K562 (cell line): ENCODE measurements around the gene SYNPR. TPM values are rescaled to one million over a fixed set of nuclear protein-coding genes. Genes with fewer than 3 reads are reported as not detected.

Source experiments
- ATAC-seq: fragments of 200-7000 bp; cut with Tn5 transposase; 3 replicates; pipeline ENCODE4 v1.9.1; 2020; ENCODE audit warnings: moderate library complexity
- BruUV-seq: library from RNA; stranded (reverse); fragments of 400-500 nt; replicated peaks from 2 replicates; lab custom pipeline; 2021; lab: Mats Ljungman, UMichigan
- CTCF ChIA-PET: fragments of 300-600 bp; formaldehyde crosslinking; extraction: SDS; loops from one replicate; lab custom pipeline; 2021; ENCODE audit warnings: low intra/inter-chr PET ratio; lab: Yijun Ruan, JAX
- POLR2A ChIA-PET: fragments of 300-600, 350-650 bp; sonication (Branson Sonifier 250); formaldehyde crosslinking; extraction: SDS; loops from one replicate; lab custom pipeline; 2021; ENCODE audit warnings: antibody characterized with exemption, inconsistent platforms; lab: Yijun Ruan, JAX
- DNase-seq, 4 experiments: peaks; one replicate each; pipeline versions ENCODE4 v3.0.0 to v3.0.0-alpha.2; 2011 to 2018; ENCODE audit warnings: low spot score in 3 of 4, mixed read lengths in 3 of 4; ENCODE audit errors: extremely low read depth in 1 of 4
- FAIRE-seq: peaks from 2 replicates; lab custom pipeline; 2011; peaks lifted over from hg19 to GRCh38; lab: Jason Lieb, UNC
- H2AFZ ChIP-seq: 2 replicates; pipeline ENCODE4 v1.6.0; 2011; ENCODE audit warnings: low read depth, low read length, control low read depth, inconsistent platforms
- H3K27ac ChIP-seq: fragments of 200-600 bp; 3 replicates; pipeline ENCODE4 v1.8.0; 2011; ENCODE audit warnings: low read depth, mild to moderate bottlenecking, control low read depth, inconsistent platforms, low read length, moderate library complexity, mixed read lengths; ENCODE audit errors: extremely low read depth
- H3K27me3 ChIP-seq, 2 experiments: fragments of 300-600 bp in 1 of 2; 2 replicates in 1 of 2; 3 replicates in 1 of 2; pipeline versions ENCODE4 v1.6.0 to v1.8.0; 2011; ENCODE audit warnings: inconsistent platforms in 2 of 2, low read length in 2 of 2, mild to moderate bottlenecking in 1 of 2, mixed read lengths in 1 of 2, moderate library complexity in 1 of 2; ENCODE audit not compliant: control insufficient read depth in 2 of 2, insufficient read depth in 2 of 2
- H3K36me3 ChIP-seq: fragments of 300-600 bp; 3 replicates; pipeline ENCODE4 v1.8.0; 2011; ENCODE audit warnings: mild to moderate bottlenecking, low read length, inconsistent platforms; ENCODE audit not compliant: control insufficient read depth, insufficient read depth
- H3K4me1 ChIP-seq, 2 experiments: fragments of 200-600 bp in 1 of 2; replicated peaks in 1 of 2; 2 replicates in 1 of 2; 3 replicates in 1 of 2; pipeline versions ENCODE4 v1.5.1 to v1.8.0; 2011; ENCODE audit warnings: inconsistent platforms in 2 of 2, low read length in 2 of 2, mild to moderate bottlenecking in 1 of 2, mixed read lengths in 1 of 2, moderate library complexity in 1 of 2; ENCODE audit not compliant: control insufficient read depth in 2 of 2, insufficient read depth in 2 of 2
- H3K4me2 ChIP-seq: 2 replicates; pipeline ENCODE4 v1.6.1; 2011; ENCODE audit warnings: low read length, control low read depth, inconsistent platforms, mixed read lengths; ENCODE audit not compliant: insufficient read depth
- H3K4me3 ChIP-seq: fragments of 200-600 bp; sonication (generic), shearing (Covaris generic); 2 replicates; pipeline ENCODE4 v1.5.1; 2016; ENCODE audit warnings: control low read depth, inconsistent platforms
- H3K79me2 ChIP-seq: fragments of 200-600 bp; 3 replicates; pipeline ENCODE4 v1.8.0; 2011; ENCODE audit warnings: low read length, inconsistent platforms; ENCODE audit not compliant: control insufficient read depth, insufficient read depth
- H3K9ac ChIP-seq, 2 experiments: 2 replicates each; pipeline versions ENCODE4 v1.6.0 to v1.6.1; 2011; ENCODE audit warnings: low read depth in 2 of 2, low read length in 2 of 2, control low read depth in 1 of 2, inconsistent platforms in 1 of 2, mild to moderate bottlenecking in 1 of 2, mixed read lengths in 1 of 2; ENCODE audit not compliant: insufficient read depth in 1 of 2
- H3K9me1 ChIP-seq: one replicate; pipeline ENCODE4 v1.6.0; 2011; ENCODE audit warnings: inconsistent platforms, mild to moderate bottlenecking, low read length, moderate library complexity; ENCODE audit not compliant: control insufficient read depth, insufficient read depth
- H3K9me3 ChIP-seq: replicated peaks from 2 replicates; pipeline ENCODE4 v1.5.1; 2011; ENCODE audit warnings: low read depth, low read length, inconsistent platforms; ENCODE audit not compliant: control insufficient read depth, insufficient read depth
- H4K20me1 ChIP-seq: replicated peaks from 2 replicates; pipeline ENCODE4 v1.6.1; 2011; ENCODE audit warnings: low read length, inconsistent platforms, mixed read lengths; ENCODE audit not compliant: control insufficient read depth, insufficient read depth
- CXXC5 ChIP-seq: fragments of 250-450 bp; sonication (Bioruptor Pico); IDR thresholded peaks from 2 replicates; pipeline ENCODE4 v1.8.0; 2022; ENCODE audit warnings: inconsistent platforms, mild to moderate bottlenecking, moderate library complexity
- GABPA ChIP-seq: fragments of 200-800 bp; sonication (Bioruptor generic); conservative IDR thresholded peaks from 2 replicates; pipeline ENCODE4 v1.6.1; 2016; ENCODE audit warnings: low read depth, missing genetic modification characterization, missing compliant biosample characterization
- KDM4B ChIP-seq, 2 experiments: fragments of 450-650 bp in 1 of 2; sonication (generic) in 1 of 2; IDR thresholded peaks; 2 replicates each; pipeline ENCODE4 v1.6.1; 2016 to 2017; ENCODE audit warnings: borderline replicate concordance in 2 of 2, antibody characterized with exemption in 1 of 2, low read depth in 1 of 2, mild to moderate bottlenecking in 1 of 2
- NEUROD1 ChIP-seq: fragments of 150-350 bp; IDR thresholded peaks from 2 replicates; pipeline ENCODE4 v1.6.1; 2014; ENCODE audit warnings: borderline replicate concordance, low read length, low read depth; ENCODE audit not compliant: partially characterized antibody
- TAF7 ChIP-seq: fragments of 450-650 bp; IDR thresholded peaks from 2 replicates; pipeline ENCODE4 v1.6.1; 2016; ENCODE audit warnings: missing genetic modification characterization, missing compliant biosample characterization
- ZBTB1 ChIP-seq: sonication (generic); formaldehyde crosslinking; IDR thresholded peaks from 2 replicates; pipeline ENCODE4 v1.8.1; 2023; ENCODE audit warnings: missing genetic modification reagents, low read depth, mild to moderate bottlenecking, borderline replicate concordance
- ZC3H11A ChIP-seq: IDR thresholded peaks from 2 replicates; pipeline ENCODE4 v1.6.1; 2012; ENCODE audit warnings: low read depth, low read length, improper control_type of control experiment
- ZC3H4 ChIP-seq: sonication (generic); formaldehyde crosslinking; IDR thresholded peaks from 2 replicates; pipeline ENCODE4 v1.9.0; 2021; ENCODE audit warnings: missing genetic modification reagents, borderline replicate concordance
- ZNF408 ChIP-seq: fragments of 250-450 bp; sonication (Bioruptor Pico); IDR thresholded peaks from 2 replicates; pipeline ENCODE4 v1.4.0; 2020; ENCODE audit warnings: low read depth, mild to moderate bottlenecking, moderate library complexity
- ZNF41 ChIP-seq: fragments of 250-450 bp; sonication (Bioruptor Pico); conservative IDR thresholded peaks from 2 replicates; pipeline ENCODE4 v1.4.0; 2020; ENCODE audit warnings: mild to moderate bottlenecking
- in situ Hi-C: fragments of 300-500 bp; cut with MboI; formaldehyde crosslinking; loops from 4 replicates; pipeline ENCODE4 v1.15.0; 2018; ENCODE audit warnings: inconsistent platforms, mixed read lengths
- intact Hi-C: fragments of 100-400 bp; cut with micrococcal nuclease; formaldehyde crosslinking; loops from 2 replicates; pipeline ENCODE4 v1.14.2; 2022
- polyA plus RNA-seq, 8 experiments: library from polyadenylated mRNA; depleted of rRNA in 4 of 8; stranded (reverse) in 5 of 8; unstranded in 3 of 8; fragments of >200 nt; fragmentation: Nextera tagmentation in 2 of 8; fragmentation: Illumina TruSeq in 1 of 8; extraction: Ambion mirVana in 2 of 8; extraction: Trizol in 1 of 8; gene quantifications; 2 replicates each; pipeline versions ENCODE4 v1.2.1 to v1.2.3, GENCODE V29; 2011 to 2014; ENCODE audit warnings: inconsistent platforms in 1 of 8, missing spikeins in 1 of 8
- total RNA-seq, 7 experiments: library from RNA; depleted of rRNA in 6 of 7; stranded (reverse); fragments of >200 nt in 6 of 7; fragmentation: Illumina TruSeq in 2 of 7; extraction: Trizol in 2 of 7; gene quantifications; 2 replicates each; pipeline versions ENCODE4 v1.2.1 to v1.2.3, GENCODE V29; 2011 to 2021; ENCODE audit warnings: low replicate concordance in 1 of 7
- TF ChIP-seq, protein P1 (sequence below): IDR thresholded peaks from 3 replicates; pipeline ENCODE4 v1.6.1; 2011; ENCODE audit warnings: borderline replicate concordance, mild to moderate bottlenecking; ENCODE audit not compliant: insufficient read length, insufficient read depth
- TF ChIP-seq, protein P2 (sequence below): fragments of 450-650 bp; IDR thresholded peaks from 2 replicates; pipeline ENCODE4 v1.6.1; 2016; ENCODE audit warnings: low read depth, mild to moderate bottlenecking, moderate library complexity

Gene SYNPR
- total and polyA plus RNA-seq, 9 of the 15 experiments (the other 6 are each of a cell fraction or from before 2014, with no cell fraction given): not detected

DNA sequence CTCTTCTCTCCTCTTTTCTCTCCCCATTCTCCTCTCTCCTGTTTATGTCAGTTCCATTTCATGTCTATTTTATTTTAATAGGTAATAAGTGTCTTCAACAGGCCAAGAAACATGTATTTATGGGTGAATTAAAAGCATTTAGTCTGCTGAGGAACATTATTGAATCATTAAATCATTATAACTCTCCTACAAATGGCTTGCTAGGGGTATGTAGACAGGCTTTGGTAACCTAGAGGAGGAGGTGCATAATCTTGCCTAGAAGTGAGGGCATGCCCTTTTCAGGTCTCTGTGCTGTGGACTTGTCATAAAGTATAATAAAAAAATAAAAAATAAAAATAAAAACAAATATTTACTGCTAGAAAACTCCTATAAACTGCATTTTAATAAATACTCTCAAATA, 285.5 kb downstream of the SYNPR start:
- H2AFZ ChIP-seq: no peak overlapping the region
- no peaks in the 10 kb centered on the region for H3K9me1 ChIP-seq
- intact Hi-C loops: no loop called here
- no peaks in the 10 kb centered on the region for H3K36me3 ChIP-seq
- ChIA-PET POLR2A (no interaction called here), CTCF (no interaction called here)
- no peak overlapping the region for H3K9ac ChIP-seq
- H3K4me2 ChIP-seq: no peak overlapping the region
- ATAC-seq: no peak
- no TSS peak for BruUV-seq
- no peak for DNase-seq
- in situ Hi-C loops: no loop called here
- FAIRE-seq: no peak
- no peak overlapping the region for H3K4me3 ChIP-seq
- TF ChIP-seq, protein P1, sequence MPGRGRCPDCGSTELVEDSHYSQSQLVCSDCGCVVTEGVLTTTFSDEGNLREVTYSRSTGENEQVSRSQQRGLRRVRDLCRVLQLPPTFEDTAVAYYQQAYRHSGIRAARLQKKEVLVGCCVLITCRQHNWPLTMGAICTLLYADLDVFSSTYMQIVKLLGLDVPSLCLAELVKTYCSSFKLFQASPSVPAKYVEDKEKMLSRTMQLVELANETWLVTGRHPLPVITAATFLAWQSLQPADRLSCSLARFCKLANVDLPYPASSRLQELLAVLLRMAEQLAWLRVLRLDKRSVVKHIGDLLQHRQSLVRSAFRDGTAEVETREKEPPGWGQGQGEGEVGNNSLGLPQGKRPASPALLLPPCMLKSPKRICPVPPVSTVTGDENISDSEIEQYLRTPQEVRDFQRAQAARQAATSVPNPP: no peak
- no peak for TF ChIP-seq CXXC5 (CRISPR knock-in tag)
- TF ChIP-seq ZBTB1 (CRISPR knock-in tag): no peak
- TF ChIP-seq ZNF408 (CRISPR knock-in tag): no peak
- TF ChIP-seq NEUROD1: no peak
- TF ChIP-seq GABPA (tag): no peak
- no peak for TF ChIP-seq ZNF41 (CRISPR knock-in tag)
- no peak for TF ChIP-seq ZC3H11A
- TF ChIP-seq, protein P2, sequence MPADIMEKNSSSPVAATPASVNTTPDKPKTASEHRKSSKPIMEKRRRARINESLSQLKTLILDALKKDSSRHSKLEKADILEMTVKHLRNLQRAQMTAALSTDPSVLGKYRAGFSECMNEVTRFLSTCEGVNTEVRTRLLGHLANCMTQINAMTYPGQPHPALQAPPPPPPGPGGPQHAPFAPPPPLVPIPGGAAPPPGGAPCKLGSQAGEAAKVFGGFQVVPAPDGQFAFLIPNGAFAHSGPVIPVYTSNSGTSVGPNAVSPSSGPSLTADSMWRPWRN: no peak
- no peak for TF ChIP-seq TAF7 (tag)
- no peak for TF ChIP-seq KDM4B (IDR thresholded peaks at IDR 0.05; ENCODE audit: borderline replicate concordance in 2 of 2, low read depth in 1 of 2)
- no peak for TF ChIP-seq ZC3H4 (CRISPR knock-in tag)
- no peaks in the 10 kb centered on the region for H3K9me3 ChIP-seq
- H3K4me1 ChIP-seq: no peaks in the 10 kb centered on the region
- H3K27ac ChIP-seq: no peak overlapping the region
- no peaks in the 10 kb centered on the region for H3K79me2 ChIP-seq
- no peaks in the 10 kb centered on the region for H3K27me3 ChIP-seq
- no peaks in the 10 kb centered on the region for H4K20me1 ChIP-seq
